NCI-H446 (cell line): ENCODE measurements around the gene WDR3.

ENCODE experiments used
- DNase-seq, 2 experiments: peaks; one replicate each; lab custom pipeline; 2025; lab: John Stamatoyannopoulos, UW

WDR3 gene

DNA sequence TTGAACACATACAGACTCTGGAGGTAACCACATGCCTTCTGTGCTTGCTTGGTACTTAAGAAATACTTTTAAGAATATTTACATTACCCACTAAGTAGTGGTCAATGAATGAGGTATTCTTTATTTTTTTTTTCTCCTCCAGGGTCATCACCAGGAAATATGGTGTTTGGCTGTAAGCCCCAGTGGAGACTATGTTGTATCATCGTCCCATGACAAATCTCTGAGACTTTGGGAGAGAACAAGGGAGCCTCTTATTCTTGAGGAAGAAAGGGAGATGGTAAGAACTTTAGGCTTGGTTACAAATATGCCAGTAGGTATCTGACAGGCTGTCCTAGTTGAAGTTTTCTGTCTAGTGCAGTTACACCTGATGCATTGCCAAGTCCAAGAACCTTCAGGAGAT lies 22.8 kb downstream of the WDR3 start:
- no peak for DNase-seq

DNA sequence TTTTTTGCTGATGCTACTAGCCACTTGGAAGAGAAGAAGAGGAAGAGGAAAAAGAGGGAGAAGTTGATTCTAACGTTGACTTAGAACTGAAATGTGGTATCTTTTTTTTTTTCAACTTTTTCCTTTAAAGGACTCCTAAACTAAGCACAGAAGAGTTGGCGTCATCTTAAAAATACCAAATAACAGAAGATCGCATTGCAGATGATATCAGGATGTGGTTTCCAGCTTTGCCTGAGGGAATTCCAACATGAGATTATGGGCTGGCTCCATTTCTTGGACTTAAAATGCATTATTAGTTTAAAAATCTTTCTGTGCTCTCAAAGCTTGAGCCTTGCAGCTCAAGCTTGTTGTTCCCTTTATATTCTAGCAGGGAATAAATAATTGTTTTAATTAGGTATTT lies 29.8 kb downstream of the WDR3 start:
- DNase-seq = no peak

DNA sequence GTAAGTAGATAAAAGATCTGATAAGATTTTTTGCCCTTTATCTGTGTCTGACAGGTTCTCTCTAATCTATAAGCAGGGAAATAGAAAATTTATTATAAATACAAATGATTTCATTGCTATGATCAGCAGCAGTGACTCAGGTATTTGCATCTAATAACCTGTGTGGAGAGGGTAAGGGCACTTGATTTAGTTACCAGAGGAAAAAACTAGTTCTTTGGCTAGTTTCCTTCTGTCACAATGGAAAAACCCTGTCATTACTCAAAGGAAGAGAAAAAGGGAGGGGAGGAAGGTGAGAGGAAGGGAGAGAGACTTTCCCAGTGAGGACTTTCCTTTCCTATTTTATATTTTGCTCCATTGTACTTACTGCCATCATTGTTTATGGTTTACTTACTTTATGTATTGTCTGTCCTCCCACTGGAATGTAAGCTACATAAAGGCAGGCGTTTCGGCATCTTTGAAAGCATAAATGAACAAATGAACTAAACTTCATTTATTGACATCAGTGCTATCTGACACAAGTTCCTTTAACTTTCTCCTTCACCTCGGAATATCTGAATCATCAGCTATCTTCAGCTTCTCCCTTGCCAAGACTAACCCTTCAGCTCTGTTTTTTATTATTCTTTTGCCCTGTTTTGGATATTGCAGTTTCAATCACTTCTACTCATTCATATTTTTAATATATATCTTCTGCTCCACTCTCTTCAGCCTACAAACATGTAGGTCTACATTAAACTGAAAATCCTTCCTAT lies 34.9 kb downstream of the WDR3 start:
- no peak for DNase-seq

DNA sequence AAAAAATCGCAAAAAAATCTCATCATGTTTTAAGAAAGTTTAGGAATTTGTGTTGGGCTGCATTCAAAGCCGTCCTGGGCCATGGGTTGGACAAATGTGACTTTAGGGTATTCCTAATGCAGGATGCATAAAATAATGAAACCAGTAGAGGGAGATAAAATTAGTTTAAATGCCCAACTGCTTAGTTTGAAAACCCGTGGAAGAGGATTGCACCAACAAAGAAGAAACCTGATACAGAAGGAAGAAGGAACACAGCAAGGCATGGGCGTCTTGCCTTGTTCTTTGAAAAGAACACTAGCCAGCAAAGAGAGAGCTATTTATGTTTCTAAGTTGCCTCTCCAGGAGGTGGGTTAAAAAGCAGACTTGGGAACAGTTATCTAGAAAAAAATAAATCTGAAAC lies 37.9 kb downstream of the WDR3 start:
- peak; percentile 80 to 88 for DNase-seq

DNA sequence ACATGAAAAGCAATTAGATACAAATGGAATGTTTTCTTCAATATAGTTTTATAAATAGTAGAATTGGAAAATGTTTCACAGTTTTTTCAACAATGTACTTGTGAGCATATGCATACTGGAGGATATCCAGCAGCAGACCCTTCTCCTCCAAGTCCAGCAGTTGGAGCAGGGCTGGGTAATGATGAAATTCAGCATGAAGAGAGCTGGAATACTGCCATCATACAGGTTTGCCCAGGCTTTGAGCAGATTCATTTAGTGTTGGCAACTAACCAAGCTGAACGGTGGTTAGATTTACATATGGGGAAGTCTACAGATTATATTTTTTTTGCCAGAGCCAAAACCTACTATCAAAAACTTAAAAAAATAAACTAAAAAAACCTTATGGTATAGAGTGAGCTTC lies 38.3 kb downstream of the WDR3 start:
- DNase-seq = peak; percentile 86 to 98

DNA sequence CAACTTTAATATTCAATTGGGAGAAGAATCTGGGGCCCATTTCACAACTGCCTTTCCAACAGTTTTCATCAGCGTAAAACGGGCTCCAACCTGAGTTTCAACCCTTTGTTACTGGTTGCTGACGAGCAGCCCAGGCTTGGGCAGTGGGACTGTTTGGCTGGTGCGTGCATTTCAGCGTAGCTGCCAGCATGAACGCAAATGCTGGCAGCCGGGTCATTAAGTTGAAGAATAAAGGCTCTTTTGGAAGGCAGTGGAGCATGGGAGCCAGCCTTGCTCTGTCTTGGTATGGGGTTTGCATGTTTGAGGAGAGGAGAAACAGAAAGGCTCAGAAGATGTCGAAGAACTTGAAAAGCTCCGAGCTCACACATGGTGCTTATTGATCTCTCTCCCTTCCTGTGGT lies 40.7 kb downstream of the WDR3 start:
- DNase-seq = peak; percentile 63 to 89

DNA sequence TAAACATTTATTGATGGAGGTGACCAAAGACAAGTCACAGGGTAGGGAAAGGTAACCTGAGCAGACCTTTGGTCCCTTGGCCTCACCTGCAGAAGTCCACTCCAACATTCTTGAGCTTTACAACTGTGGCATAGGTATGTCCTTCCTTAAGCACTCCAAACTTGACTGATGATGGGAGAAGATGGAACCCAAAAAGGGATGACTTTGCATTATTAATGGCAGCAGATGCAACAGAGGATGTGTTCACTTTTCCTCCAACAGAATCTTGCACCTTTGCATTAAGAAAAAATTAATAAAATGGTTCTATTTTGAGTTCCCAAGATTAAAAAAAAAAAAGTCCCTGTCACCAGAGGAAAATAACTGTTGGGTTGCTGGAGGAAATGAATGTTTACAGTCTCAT lies 42.2 kb downstream of the WDR3 start:
- DNase-seq = no peak

DNA sequence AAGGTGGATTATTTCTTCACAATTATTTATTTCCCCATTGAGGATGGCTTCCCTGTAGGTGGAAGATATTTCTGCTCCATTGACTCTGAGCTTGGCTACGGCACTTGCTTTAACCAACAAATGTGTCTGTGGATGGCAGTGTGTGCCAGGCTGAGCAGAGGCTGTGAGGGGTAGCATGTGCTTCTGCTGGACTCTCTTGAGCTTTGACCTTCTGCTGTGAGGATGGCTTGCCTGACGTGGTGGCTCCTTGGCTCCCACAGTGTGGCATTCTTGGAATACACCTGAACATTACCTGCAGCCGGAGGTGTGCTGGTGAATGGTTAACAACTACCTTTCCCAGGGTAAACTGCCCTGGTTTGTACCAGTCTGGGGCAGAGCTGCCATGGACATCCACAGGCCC lies 46.8 kb downstream of the WDR3 start:
- peak in 1 of 2 experiments; percentile 38 for DNase-seq

DNA sequence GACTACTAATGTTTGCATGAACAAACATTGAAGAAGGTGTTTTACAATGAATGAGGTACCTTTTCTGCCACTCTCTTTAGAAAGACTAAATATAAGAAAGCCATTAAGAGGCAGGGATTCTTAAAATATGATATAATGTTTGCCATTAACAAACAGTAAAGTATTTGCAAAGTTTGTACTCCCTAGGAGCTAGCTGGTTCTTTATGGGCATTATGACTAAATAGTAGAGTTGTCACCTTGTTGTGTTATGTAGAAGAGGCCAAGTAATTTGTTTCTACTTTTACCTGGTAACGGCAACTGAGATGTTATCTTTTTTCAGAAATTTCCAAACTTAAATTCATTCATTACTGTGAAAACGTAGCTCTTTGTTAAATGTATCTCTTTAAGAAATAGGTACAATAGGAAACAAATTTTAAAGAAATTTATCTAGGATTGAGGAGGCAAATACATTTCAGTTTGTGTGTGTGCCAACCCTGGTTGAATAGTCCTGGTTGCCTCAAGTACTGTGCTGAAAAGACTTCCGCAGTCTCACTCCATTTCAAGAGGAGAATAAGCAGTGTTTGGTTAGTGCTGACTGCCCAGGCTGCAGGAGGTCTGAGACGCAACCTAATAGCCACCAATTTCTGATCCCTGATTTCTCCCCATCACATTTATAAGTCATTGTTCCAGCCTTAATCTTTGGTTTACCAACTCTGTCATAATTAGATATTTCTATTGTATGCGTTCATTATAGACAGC lies 52.1 kb downstream of the WDR3 start:
- no peak for DNase-seq

DNA sequence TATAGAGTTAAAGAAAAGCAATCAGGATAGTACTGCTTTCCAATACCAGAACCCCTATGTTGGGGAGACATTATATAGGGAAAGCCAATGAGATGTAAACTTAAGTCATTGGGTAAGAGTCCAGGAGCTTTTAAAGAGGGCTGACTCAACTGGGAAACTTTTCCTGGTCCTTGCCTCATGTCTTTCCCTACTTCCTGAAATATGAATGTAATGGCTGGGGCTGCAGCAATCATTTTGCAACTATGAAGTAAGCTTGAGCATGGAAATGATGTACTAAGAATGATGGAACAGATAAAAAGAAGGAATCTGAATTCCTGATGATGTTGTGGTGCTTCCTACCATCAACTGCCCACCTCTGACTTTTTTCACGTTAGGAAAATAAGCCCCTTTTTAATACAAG lies 55.7 kb downstream of the WDR3 start:
- DNase-seq = no peak

DNA sequence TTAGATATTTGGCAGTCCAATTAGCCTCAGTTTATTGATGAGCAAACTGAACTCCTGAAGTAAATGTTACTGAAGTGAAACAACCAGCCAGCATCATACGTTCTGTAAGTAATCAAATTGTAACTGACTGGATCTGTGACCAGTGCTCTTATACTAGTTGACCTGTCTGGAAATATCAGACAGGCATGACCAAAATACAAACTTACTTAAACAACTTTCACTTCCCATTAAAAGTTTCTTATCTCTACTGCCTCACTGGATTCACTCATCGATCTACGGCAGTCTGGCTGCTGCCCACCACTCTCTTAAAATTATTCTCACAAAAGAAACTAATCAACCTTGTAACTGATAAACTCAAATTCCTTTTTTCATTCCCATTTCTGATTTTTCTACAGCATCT lies 56.4 kb downstream of the WDR3 start:
- no peak for DNase-seq

DNA sequence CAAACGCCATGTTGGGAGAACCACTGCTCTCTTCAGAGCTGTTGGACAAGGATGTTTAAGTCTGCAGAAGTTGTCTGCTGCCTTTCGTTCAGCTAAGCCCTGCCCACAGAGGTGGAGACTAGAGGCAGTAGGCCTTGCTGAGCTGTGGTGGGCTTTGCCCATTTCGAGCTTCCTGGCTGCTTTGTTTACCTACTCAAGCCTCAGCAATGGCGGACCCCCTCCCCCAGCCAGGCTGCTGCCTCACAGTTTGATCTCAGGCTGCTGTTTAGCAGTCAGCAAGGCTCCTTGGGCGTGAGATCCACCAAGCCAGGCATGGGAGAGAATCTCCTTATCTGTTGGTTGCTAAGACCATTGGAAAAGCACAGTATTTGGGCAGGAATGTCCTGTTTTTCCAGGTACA lies 74.8 kb downstream of the WDR3 start:
- DNase-seq = no peak

DNA sequence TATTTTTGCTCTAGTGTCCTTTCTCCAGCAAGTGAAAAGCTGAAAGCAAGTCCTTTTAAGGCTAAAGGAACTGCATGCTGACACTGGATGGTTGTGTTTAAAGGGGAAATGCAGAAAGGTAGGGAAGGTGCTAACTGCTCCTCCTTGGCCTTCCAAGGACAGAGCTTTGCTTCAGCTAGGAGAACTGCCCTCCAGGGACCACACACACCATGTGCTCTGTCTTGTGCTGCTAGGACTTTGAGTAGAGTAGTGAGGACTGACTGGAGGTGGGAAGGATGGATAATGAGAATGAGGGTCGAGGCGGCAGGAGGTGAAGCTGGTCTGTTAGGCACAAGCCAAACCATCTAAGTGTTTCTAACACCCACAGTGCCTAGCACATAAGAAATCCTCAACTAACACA lies 77.9 kb downstream of the WDR3 start:
- DNase-seq = no peak

DNA sequence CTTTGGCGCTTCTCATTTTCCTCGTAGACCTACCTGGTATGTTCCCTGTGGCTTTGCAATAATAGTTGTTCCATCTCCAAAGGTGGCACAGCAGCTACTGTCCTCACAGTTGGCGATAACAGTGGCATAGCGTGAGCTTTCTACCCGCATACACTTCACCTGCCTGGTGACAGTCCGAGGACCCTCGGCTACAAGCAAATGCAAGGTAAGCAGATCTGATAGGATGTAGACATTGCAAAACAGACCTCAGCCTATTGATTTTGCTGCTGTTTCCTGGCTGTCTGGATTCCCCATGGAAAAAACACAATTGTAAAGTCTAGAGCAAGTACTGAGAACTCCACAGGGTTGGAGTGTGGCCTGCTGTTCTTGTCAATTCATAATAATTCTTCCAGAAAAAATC lies 78.5 kb downstream of the WDR3 start:
- no peak for DNase-seq

DNA sequence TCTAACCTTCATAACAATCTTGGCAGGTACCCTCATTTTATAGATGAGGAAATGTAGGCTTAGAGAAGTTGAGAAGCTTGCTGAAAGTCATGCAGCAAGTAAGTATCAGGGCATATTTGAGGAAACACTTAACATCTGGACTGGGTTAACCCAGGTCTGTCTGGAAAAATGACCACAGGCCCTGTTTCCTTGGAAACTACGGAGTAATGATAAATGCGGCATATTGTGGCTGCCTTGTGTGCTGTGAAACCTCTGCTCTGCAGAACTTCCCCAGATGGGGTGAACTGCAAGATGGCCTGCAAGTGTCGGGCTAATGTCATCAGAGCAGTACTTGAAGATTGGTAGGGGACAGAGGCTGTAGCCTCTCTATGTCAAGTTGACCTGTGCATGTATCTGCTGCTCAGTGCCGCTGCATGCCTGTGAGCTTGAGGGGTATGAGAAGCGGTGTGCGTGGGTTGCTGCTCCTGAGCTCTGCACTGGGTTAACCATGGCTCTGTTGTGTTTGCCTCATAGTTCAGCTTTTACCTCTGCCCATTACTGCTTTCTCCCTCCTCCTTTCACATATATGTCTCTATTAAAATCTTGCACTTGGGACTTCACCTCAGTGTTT lies 83.1 kb downstream of the WDR3 start:
- DNase-seq = no peak

DNA sequence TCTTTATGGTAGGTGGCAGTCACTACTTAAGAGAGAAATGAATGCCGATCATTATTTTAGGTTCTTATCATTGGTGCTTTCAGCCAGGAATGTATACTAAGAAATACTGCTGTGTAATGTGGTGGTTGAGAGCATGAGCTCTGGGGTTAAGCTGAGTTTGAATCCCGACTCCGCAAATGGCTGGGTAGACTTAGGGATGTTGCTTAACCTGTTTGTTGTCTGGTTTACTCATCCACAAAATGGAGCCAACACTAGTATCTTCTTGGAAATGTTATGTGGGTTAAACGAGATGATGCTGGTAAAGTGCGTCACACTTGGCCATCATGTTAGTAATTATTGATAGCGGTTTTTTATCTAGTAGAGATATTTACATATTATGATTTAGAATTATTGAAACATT lies 83.8 kb downstream of the WDR3 start:
- no peak for DNase-seq

DNA sequence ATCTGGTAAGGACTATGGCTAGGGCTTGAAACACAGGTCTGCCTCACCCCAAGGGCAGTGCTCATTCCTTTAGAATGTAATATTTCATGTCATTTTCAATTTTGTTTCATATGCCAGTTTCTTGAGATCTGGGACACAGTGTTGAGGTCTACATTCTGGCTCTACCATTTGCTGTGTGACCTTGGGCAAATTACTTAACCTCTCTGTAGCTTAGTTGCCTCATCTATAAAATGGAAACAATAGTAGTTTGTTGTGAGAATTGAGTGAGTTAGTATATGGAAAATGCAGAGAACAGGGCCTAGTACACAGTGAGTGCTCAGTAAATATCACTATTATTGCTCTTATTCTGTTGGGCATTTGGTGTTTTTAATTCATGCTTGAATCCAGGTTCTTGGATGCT lies 84.4 kb downstream of the WDR3 start:
- DNase-seq = no peak
